ENCODE measurements around the gene HMBS.
"Not testable (repeated sequence)": the region's sequence is repeated elsewhere in the genome, so short reads cannot be mapped to it uniquely, and the experiment has no call there.

The HMBS gene

GRCh38 chr11:119103161-119103664 lies 18.5 kb downstream of the HMBS start:
- not testable (repeated sequence) for DNase-seq

DNA sequence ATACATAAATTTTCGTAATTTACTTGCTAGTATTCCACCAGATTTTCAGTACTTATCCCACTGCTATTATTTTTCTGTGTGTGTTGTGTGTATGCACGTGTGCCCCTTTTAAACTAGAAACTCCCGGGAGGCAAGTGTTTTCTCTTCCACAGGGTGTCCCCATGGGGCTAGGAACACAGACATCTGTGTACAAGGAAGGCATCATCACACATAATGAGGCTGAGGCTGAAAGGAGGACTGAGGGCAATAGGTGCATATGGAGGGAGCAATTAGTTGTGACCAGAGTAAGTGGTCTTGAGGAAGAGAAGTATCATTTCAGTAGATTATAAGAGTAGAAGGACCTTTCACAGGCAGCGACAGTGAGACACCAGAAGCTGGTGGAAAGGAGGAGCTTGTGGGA lies 19.1 kb downstream of the HMBS start:
- DNase-seq, result no peak

DNA sequence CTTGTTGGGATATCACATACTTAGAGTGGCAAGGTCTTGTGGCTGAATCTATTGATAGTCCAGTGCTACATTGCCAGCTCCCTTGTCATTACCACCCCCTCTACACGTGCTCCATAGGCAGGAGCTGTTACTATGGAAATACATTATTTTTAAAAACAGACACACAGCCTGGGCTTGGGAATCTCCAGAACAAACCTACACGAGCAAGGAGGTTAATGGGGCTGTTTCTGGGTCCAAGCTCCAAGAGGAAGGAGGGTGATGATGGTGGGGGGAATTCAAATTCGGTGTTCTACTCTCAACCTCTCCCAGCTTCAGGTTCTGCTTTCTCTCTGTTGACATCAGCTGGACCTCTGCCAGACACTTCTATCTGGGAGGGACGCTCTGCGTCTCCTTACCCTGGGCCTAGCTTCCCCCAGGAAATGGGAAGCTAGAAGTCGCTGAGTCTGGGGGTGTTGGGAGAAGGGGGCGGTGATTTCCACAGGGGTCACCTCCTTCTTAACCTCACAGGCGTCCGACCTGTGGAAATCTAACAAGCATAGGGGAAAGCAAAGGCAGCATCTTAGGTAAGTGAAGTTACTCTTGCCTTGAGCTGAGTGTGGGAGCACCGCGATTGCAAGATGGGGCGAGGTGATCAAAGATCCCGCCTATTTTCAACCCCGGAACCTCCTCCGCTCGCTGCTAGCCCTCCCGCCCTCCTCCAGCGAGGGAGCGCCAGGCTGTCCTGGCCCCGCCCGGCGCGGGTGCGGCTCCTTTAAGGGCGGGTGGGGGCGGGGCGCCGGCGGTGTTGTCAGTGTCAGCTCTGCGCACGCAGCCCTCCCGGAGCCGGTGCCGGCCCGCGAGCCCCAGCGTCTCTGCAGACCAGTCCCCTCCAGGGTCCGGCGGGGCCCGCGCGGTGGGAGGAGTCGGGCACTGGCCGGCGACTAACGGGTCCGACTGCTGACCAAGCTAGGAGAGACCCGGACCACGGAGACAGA lies 22.2 kb downstream of the HMBS start, which contains the start of gene C2CD2L:
Gene C2CD2L (plus strand): TSS at position 781 of the 974 bp plus-strand sequence. CDS start 398 bp downstream, outside the sequence.
- peak; percentile 62 for DNase-seq

GRCh38 chr11:119107538-119108145 lies 23.0 kb downstream of the HMBS start:
- no peak for DNase-seq

GRCh38 chr11:119108146-119108856 lies 23.6 kb downstream of the HMBS start:
- DNase-seq, result peak; percentile 17

DNA sequence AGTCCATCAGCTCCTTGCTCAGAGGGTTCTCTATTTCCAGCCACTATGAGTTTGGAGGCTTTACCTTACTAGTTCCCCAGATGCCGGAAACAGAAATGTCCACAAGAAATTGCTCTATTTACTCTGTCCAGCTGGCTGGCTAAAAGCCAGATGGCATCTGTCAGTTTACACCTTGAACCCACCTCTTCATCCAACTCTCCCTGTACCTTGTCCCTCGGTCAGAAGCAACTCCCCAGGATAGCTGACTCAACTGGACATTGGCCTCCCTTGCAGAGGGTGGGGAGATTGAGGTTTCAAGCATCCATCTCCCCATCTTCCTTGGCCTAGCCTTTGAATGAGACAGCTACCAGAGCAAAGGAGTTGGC lies 24.2 kb downstream of the HMBS start:
- DNase-seq, result no peak

- no peak for DNase-seq
These were observed 25.2 kb downstream of the HMBS start for GRCh38 chr11:119109843-119110242.

DNA sequence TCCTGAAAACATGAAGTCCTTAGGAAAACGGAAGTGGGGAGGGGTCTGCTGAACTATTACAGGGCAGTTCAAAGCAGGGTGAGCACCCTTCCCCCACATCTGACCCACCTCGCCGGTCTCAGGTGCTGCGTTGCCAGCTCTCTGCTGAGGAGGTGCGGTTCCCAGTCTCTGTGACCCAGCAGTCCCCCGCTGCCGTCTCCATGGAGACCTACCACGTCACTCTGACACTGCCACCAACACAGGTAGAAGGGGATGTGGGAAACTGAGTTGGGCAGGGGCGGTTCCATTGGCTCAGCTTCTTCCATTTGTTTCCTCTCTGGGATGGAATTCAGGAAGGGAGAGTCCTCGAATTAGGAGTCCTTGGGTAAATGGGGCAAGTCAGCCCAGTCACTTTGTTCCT lies 25.8 kb downstream of the HMBS start:
- no peak for DNase-seq

DNA sequence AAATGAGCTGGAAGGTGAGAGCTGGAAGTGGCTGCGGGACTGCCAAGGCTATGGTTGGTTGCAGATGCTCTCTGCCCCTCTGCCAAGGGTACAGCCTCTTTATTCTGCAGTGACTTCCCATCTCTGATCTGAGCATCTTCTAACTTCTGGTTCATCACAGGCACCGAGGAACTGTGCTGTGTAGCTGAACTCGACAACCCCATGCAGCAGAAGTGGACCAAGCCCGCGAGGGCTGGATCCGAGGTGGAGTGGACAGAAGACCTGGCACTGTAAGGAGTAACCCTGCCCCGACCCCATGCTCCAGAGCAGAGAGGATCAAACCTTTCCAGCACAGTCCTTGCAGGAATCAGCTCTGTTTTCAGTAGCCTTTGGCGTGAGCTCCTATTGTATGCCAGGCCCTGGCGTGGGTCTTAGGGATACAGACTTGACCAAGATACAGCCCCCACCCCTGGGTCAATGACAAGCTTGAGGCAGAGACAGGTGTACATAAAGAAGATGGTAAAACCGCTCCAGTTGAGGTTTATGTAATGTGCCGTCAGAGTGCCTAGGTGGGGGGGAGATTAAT lies 26.8 kb downstream of the HMBS start:
- DNase-seq, result no peak

- DNase-seq, result no peak
These were observed 27.8 kb downstream of the HMBS start for GRCh38 chr11:119112314-119113020.

DNA sequence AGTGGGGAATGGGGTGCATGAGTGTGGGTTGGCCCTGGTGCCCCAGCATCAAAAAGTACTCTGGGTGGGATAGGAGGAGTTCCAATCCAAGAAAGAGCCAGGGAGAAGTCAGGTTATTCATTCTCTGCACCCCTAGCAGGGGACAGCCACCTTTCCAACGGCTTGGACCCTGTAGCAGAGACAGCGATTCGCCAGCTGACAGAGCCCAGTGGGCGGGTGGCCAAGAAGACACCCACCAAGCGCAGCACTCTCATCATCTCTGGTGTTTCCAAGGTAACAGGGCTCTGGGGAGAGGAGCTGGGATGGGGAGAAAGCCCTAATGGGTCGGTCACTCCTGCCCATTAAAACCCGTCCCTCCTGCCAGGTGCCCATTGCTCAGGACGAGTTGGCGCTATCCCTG lies 29.0 kb downstream of the HMBS start:
- no peak for DNase-seq

- DNase-seq, result no peak
These were observed 29.7 kb downstream of the HMBS start for GRCh38 chr11:119114351-119114750.

DNA sequence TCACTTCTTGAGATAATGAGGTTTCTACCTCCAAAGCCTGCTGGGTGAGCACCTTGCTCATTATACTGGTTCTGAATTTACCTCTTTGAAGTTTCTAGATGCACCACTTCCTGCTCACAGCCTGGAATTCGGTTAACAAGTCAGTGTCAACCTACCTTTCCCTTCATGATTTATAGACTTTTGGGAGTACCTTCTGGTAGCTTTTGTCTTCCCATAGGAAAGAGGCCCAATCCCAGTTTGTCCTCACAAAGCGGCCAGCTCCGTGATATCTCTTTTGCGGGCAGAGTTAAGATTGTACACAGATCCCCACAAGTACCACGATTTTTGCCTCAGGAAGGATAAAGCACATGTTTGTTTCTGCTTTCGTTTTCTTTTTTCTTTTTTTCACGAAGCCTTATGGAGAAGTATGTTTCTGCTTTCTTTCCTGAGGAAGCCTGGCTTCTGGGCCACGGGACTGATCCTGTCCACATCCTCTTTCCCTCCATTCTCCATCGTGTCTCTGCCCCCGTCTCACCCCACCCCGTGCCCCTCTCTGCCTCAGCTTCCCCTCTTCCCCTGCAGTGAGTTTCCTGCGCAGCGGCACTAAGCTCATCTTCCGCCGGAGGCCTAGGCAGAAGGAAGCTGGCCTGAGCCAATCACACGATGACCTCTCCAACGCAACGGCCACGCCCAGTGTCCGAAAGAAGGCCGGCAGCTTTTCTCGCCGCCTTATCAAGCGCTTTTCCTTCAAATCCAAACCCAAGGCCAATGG lies 31.0 kb downstream of the HMBS start:
- no peak for DNase-seq

DNA sequence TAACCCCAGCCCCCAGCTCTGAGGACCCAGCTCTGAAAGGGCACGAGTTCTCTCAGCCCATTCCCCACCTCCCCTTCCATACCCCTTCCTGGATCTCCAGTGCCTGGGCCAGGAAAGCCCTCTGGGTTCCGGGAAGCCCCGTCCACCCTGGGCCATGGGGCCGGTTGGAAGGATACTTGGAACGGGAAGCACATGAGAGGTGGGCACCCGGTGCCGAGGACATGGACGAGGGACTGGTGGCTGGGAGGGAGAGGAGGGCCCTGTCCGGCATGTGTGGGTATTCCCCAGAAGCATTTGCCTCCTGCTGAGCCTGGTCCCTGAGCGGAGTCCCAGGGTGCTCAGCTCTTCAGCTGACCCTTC lies 31.5 kb downstream of the HMBS start:
- DNase-seq, result no peak

GRCh38 chr11:119116601-119117000 lies 31.9 kb downstream of the HMBS start:
- DNase-seq, result no peak

GRCh38 chr11:119117004-119117706 lies 32.5 kb downstream of the HMBS start:
- DNase-seq, result no peak

DNA sequence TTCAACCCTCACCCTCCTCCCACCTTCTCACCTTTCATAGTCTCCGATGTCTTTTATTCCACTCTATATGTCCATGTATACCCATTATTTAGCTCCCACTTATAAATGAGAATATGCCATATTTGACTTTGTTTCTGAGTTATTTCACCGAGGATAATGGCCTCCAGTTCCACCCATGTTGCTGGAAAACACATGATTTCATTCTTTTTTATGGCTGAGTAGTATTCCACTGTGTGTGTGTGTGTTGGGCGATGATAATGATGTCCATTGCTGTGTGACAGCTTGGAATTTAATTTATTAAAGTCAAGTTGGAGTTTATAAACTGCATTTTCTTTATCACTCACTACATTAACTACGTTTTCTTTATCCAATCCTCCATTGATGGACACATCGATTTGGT lies 33.5 kb downstream of the HMBS start:
- no peak for DNase-seq

GRCh38 chr11:119118946-119119345 lies 34.3 kb downstream of the HMBS start:
- no peak for DNase-seq

DNA sequence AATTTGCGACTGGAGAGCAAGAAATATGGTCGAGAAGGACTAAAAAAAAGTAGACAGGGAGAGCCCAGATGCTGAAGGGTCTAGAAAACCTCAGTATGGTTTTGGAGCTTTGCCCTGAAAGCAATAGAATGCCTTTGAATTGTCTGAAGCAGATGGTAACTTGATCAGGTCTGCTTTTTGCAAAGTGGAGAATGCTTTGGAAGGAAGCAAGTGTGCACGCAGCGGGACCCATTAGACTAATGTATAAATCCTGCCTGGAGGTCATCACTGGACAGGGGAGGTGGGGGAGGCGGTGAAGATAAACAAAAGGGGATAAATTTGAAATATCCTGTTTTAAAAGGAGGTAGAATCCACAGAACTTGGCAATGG lies 35.9 kb downstream of the HMBS start:
- peak; percentile 65 for DNase-seq

DNA sequence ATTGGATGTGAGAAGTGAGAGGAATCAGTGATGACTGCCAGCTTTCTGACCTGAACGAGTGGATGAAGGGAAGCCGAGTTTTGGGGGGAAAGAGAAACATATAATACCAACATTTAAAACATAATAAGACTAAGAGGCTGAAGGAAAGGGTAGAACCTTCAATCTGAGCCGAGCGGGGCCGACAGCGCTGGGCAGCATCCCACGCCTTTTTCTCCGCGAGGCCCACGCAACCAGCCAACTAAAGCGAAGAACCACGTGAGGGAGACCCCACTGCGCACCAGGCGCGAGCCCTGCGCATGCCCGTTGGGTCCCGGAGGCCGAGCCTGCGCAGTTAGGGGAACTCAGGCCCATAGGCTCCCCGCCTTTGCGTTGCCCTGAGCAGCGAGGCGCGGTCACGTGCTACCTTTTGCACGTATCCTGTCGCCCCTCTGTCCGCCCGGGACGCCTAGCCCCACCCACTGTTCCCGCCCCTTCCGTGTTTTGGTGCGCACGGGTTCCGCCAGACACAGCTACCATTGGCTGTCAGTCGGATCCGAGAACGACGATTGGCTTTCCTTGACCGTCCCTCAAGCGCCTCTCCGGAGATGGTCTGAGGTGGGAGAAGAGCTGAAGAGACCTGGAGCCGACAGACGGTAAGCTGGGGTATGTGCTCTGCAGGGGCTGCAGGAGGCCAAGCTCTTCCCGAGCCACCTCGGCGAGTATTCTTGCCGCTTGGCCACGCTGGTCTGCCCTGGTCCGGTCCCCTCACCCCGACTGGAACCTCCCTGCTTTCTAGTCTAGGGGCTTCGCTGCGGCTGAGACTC lies 36.5 kb downstream of the HMBS start, which contains the start of gene HINFP:
Gene HINFP (plus strand): TSS at position 573 of the 803 bp plus-strand sequence. CDS start 5,365 bp downstream, outside the sequence.
- peak; percentile 98 for DNase-seq

Measured in NCI-H2081 treated with DMSO at 0.1 percent for 48 hours (cell line).